ENCODE data around the gene MAN2B2. TPM values are rescaled to one million over a fixed set of nuclear protein-coding genes. Genes with fewer than 3 reads are reported as not detected.

Gene MAN2B2
- total RNA-seq (2014; rRNA removed; shearing (Covaris generic); ENCODE audit: low replicate concordance) = 2.8 and 5.0 TPM in 2 replicates

DNA sequence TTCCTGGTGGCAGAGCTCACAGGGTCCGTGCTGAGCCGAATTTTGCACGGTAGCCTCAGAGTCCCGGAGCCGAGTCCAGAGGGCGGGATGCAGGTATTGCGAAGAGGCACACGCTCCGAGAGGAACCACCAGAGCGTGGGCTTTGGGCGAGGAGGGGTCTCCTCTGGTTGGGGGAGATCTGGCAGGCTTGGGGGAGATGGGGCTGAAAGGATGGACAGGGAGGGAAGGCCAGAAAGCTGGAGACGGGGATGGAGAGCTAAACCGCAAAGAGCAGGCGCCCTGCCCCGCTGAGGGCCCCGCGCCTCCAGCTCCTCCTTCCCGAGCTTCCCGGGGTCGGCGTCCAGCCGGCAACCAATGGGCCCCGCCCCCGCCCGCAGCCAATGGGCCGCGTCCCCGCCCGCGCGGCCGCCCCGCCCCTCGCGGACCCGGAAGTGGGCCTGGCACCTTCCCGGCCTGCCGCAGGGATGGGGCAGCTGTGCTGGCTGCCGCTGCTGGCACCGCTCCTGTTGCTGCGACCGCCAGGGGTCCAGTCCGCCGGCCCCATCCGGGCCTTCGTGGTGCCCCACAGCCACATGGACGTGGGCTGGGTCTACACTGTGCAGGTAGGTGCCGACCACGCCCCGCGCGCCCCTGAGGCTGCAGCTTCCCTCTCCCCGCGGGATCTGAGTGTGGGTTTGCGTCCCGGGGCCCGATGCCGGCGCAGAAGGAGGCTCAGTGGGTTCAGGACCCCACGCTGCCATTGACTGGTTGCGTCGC lies at the start of gene MAN2B2:
Gene MAN2B2, plus strand, starts transcription at position 443 of the 756 bp plus-strand sequence. Its CDS starts 22 bp downstream, at position 465.
- Histone ChIP-seq H3K36me3 (no peaks in the 10 kb centered on the region), H3K27me3 (no peaks in the 10 kb centered on the region), H3K4me3 (peak within 1 kb of the TSS; percentile 67), H3K9me3 (no peaks in the 10 kb centered on the region)
- DNase-seq = peak; percentile 82

DNA sequence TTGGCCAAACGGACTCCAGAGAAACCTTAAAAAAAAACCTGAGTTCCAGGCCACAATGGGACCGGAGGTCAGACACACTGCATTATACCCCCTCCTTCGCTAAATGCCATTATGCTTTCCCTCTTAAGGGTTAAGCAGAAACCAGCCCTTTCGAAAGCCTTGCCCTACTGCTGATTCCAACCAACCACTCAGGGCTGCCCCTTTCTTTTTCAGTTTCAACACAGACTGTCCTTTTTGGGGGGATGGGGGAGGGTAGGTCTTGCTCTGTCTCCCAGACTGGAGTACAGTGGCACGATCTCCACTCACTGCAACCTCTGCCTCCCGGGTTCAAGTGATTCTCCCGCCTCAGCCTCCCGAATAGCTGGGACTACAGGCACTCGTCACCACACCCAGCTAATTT lies 49.5 kb upstream of the MAN2B2 start:
- Histone ChIP-seq H3K4me3 (no peak overlapping the region), H3K27me3 (no peaks in the 10 kb centered on the region), H3K36me3 (no peaks in the 10 kb centered on the region), H3K9me3 (no peaks in the 10 kb centered on the region)
- DNase-seq = no peak

DNA sequence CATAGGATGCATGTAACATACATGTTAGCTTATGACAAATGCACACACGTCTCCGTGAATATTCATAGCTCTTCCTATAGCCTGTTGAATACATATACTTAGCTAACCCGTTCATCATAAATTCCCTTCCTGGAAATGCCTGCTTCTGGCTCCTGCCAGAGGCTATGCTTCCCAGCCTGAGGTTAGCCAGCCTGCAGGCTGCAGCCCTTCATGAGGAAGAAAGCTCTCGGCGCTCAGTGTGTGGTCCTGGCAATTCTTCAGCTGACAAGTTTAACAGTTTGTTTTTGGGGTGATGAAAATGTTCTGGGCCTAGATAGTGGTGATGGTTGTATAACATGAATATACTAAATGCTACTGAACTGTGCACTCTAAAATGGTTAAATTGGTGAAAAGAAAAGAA lies 48.8 kb upstream of the MAN2B2 start:
- no peak overlapping the region for H3K4me3 ChIP-seq

DNA sequence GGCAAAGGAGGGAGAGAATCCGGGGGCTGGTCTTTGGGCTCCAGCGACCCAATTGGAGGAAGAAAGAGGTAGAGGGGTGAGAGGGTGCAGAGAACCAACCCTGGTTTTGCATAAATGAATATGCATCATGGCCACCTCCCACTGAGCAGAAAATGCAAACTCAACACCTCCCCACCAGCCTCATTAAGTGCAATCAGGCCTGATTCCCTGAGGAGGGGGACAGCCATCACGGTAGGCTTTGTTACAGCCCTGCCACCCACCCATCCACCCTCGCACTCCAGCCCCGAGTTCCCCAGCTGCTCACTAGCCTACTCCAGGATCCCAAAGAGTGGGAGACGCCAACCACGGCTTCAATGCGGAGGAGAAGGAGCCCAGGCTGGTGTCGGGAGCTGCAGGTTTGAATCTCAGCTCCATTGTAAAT lies 48.3 kb upstream of the MAN2B2 start:
- no peak overlapping the region for H3K4me3 ChIP-seq
- H3K27me3 ChIP-seq = no peaks in the 10 kb centered on the region
- DNase-seq = no peak
- no peaks in the 10 kb centered on the region for H3K9me3 ChIP-seq
- H3K36me3 ChIP-seq = no peaks in the 10 kb centered on the region

More for the DNA sequence above, 48.8 kb upstream of the MAN2B2 start:
- H3K27me3 ChIP-seq = no peaks in the 10 kb centered on the region
- no peaks in the 10 kb centered on the region for H3K36me3 ChIP-seq
- no peaks in the 10 kb centered on the region for H3K9me3 ChIP-seq
- no peak for DNase-seq

DNA sequence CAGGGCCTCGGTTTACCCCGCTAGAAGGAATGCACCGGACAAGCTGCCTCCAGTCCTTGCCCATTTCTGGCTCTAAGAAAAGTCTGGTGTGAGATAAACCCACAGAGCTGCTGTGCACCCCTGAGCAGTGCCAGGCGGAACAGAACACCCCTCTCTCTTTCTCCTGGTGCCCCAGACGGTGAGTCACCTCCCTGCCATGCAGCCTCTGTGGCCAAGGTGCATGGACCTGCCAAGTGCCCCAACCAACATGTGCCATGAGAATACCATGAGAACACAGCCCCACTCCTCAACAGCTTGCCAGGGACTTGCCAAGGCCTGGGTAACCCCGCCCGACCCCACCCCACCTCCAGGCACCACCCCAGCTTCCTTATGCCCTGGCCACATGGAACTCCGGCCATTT lies 47.7 kb upstream of the MAN2B2 start:
- H3K4me3 ChIP-seq = no peak overlapping the region
- H3K9me3 ChIP-seq = no peaks in the 10 kb centered on the region
- no peaks in the 10 kb centered on the region for H3K36me3 ChIP-seq
- H3K27me3 ChIP-seq = no peaks in the 10 kb centered on the region
- peak; percentile 39 for DNase-seq

DNA sequence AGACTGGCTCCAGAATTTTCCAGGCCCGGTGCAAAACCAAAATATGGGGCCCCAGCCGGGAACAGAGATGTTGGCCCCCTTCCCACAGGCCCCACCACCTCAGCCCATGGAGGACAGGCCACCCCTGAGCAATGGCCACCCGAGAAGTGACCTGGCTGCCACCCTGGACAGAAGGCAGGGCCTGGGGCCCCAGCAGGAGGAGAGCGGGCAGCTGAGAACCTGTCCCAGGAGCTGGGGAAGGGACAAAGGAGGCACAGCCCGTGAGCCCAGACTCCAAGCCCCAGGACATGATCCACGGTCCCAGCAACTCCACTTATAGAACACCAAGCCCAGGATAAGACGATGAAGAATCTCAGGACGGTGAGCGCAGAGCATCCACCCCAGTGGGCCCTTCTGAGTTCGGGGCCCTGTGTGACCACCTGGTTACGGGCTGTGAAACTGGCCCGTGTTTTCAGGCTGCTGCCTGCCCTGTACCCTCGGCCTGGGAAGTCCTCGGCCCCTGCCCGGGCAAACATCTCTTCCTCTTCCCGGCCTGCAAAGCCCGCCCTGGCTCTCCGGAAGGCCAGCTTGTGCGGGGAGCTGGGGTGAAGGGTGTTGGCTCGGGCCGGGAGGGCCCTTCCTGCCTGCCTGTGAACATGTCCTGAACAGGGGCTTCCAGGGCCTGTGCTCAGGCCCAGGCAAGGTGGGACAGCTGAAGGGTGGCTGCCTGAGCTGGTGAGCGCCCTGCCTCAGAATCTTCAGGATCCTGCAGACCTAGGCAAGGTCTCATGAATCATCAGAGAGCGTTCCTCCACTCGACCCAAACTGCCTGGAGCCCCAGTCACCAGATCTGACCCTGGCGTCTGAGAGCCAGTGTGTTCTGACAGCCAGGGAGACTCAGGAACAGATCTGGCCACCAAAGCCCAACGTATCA lies 47.0 kb upstream of the MAN2B2 start:
- no peaks in the 10 kb centered on the region for H3K9me3 ChIP-seq
- no peak for DNase-seq
- no peak overlapping the region for H3K4me3 ChIP-seq
- no peaks in the 10 kb centered on the region for H3K27me3 ChIP-seq
- H3K36me3 ChIP-seq = no peaks in the 10 kb centered on the region

DNA sequence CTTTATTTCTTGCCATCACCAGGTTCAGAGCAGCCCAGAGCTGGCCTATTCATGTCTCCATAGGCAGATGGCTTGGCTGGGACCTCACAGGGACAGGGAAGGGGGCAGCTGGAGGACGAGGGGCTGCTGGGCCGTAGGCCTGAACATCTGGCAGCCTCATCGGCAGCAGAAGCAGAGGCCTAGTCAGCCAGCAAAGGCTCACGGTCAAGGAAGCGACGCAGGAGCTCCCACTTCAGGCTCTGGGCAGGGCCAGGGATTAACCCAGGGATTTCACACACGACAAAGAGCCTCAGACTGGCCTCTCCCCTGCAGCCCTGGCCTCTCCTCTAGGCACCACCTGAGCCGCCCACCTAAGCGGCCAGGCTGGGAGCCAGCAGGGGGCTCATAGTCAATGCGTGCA lies 46.0 kb upstream of the MAN2B2 start:
- Histone ChIP-seq H3K9me3 (no peaks in the 10 kb centered on the region), H3K27me3 (no peaks in the 10 kb centered on the region), H3K36me3 (no peaks in the 10 kb centered on the region), H3K4me3 (no peak overlapping the region)
- no peak for DNase-seq

DNA sequence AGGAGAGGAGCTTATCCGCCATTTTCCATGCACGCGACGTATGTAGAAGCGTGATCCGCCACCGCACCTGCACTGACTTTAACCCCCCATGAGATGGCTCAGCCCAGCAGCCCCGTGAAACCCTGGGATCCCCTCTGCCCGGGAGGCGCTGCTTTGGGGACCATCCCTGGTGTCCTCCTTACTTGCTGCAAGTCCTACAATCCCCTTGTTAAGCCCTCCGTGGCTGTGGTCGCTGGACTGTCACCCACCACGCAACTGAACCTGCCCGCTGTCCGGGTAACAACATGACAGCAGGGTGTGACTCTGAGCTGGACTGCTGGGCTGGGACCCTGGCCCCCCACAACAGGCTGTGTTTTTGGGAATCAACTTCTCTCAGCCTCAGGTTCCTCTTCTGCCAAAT lies 44.7 kb upstream of the MAN2B2 start:
- Histone ChIP-seq H3K4me3 (no peak overlapping the region), H3K27me3 (no peaks in the 10 kb centered on the region), H3K9me3 (no peaks in the 10 kb centered on the region), H3K36me3 (no peaks in the 10 kb centered on the region)
- no peak for DNase-seq

DNA sequence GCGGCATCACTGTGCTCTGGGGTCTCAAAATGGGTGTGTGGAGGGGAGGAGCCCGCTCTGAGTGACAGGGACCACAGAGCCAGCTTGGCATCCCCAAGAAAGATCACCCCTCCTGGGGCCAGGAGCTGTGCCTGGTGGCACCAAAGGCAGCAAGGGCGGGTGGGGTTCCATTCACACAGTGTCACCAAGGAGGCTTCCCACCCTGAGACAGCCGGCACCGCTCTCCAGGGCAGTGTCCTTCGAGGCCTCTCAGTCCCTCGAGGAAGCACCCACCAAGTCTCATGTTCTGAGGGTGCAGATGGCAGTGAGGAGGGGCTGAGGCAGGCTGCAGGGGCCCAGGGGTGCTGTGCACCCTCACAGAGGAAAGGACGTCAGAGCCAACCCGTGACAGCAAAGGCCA lies 44.0 kb upstream of the MAN2B2 start:
- no peak for DNase-seq
- Histone ChIP-seq H3K9me3 (no peaks in the 10 kb centered on the region), H3K36me3 (no peaks in the 10 kb centered on the region), H3K4me3 (no peak overlapping the region), H3K27me3 (no peaks in the 10 kb centered on the region)

DNA sequence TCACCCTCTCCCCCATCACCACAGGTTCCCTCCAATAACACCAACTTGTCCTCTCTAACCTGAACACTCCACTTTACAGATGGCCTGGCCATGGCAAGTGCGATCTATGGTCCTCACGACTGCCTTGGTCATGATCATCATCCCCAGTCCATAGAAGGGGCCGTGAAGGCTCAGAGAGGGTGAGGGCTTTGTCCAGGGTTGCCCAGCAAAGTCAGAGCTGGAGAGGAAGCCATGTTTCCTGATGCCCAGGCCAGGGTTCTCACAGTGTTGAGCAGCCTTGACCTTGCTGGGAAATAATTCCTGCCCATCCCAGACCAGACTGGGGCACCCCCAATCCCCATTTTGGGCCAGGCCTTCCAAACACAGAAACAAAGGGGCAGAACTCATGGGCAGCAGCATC lies 42.9 kb upstream of the MAN2B2 start:
- no peak overlapping the region for H3K4me3 ChIP-seq
- H3K9me3 ChIP-seq = no peaks in the 10 kb centered on the region
- no peaks in the 10 kb centered on the region for H3K27me3 ChIP-seq
- DNase-seq = no peak
- no peaks in the 10 kb centered on the region for H3K36me3 ChIP-seq

DNA sequence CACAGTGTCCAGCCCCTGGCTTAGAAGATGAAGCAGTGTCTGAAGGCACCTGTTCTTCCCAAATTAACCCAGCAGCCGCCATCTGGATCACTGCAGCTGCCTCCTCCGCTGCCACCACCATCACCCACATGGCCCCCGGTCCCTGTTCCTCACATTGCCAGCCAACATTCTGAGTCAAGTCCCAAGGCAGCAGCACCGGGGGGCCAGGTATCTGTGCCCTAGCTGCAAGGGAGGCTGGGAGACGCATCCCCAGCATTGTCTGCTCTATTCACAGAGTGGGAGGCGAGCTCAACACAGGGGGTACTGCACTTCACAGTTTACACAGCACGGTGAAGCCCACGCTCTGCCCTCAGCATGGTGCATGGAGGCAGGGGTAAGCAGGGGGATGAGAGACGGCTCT lies 42.3 kb upstream of the MAN2B2 start:
- no peak overlapping the region for H3K4me3 ChIP-seq
- no peaks in the 10 kb centered on the region for H3K36me3 ChIP-seq
- no peaks in the 10 kb centered on the region for H3K9me3 ChIP-seq
- H3K27me3 ChIP-seq = no peaks in the 10 kb centered on the region
- no peak for DNase-seq

DNA sequence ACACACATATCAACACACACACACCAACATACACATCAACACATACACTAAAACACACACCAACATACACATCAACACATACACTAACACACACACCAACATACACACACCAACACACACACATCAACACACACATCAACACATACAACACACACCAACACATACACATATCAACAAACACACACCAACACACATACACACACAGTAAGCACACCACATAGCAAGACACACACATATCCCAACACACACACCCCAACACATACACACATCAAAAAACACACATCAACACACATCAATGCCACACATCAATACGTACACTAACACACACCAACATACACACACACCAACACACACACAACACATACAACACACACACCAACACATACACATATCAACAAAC lies 40.9 kb upstream of the MAN2B2 start:
- Histone ChIP-seq H3K4me3 (no peak overlapping the region), H3K36me3 (no peaks in the 10 kb centered on the region), H3K9me3 (no peaks in the 10 kb centered on the region), H3K27me3 (0 out of 2 replicates have a peak, but pooled peaks cover 4% of the 10 kb centered on the region)
- no peak for DNase-seq

DNA sequence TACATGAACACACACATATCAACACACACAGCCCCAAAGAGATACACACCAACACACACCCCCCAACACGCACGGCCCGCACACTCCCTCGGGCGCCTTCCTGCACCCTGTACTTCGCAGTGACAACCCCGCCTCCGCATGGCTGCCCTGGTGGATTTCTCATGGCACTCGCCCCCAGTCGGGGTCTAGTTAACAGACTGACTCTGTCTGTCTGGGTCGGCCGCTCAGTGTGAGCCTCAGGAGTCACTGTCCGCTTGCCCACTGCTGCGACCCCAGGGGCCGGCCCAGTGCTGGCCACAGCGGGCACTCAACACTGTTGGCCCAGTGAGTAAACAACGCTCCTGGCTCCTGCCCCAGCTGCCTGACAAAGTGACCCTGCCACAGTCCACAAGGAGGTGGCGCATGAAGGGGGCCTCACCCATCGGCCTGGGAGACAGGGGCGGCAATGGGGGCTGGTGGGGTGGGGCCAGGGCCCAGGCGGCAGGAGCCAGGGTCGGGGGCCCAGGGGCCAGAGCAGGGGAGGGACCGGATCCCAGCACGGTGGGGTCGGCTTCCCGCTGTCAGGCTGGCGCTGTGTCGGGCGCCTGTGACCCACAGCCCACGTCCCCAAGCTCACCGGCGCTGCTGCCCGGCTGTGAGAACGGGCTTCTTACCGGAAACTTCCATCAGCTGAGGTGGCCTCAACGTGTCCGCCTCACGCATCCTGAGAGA lies 40.2 kb upstream of the MAN2B2 start:
- no peak overlapping the region for H3K4me3 ChIP-seq
- no peaks in the 10 kb centered on the region for H3K9me3 ChIP-seq
- no peak for DNase-seq
- H3K27me3 ChIP-seq = 0 out of 2 replicates have a peak, but pooled peaks cover 4% of the 10 kb centered on the region
- no peaks in the 10 kb centered on the region for H3K36me3 ChIP-seq

DNA sequence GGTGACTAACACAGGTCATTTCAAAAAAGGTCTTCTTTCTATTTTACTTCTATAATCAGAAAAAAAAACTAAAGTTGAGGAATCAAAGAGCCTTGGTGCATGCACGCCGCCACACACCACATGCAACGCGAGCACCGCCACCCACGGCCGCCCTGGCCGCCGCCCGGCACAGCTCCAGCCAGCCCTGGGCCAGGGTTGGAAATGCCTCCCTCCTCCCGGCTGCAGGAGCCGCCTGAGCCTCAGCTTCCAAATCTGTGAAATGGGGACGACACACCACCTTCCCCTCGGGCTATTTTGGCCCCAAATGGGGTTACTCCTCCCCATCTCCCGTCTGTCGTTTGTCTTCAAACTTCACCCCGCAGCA lies 39.7 kb upstream of the MAN2B2 start:
- H3K27me3 ChIP-seq = 0 out of 2 replicates have a peak, but pooled peaks cover 4% of the 10 kb centered on the region
- no peaks in the 10 kb centered on the region for H3K36me3 ChIP-seq
- H3K4me3 ChIP-seq = no peak overlapping the region
- no peak for DNase-seq
- H3K9me3 ChIP-seq = no peaks in the 10 kb centered on the region

DNA sequence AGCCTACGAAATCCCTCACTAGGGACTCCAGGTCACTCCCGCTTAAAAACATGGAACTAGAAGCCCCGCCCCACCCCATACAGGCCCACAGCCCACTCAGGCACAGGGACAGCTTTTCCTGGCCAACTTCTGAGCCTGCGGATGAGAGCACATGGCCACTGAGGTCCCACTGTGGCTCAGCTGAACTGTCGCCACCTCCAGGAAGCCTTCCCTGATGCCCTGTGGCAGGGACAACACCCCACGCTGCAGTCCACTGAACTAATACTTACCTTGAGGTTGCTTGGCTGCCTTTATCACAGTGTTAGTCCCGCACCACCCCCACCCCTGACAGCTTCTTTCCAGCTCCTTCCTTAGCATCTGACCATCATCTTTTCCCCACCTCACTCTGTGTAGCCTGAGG lies 39.3 kb upstream of the MAN2B2 start:
- no peak for DNase-seq
- Histone ChIP-seq H3K36me3 (no peaks in the 10 kb centered on the region), H3K27me3 (0 out of 2 replicates have a peak, but pooled peaks cover 4% of the 10 kb centered on the region), H3K9me3 (no peaks in the 10 kb centered on the region), H3K4me3 (no peak overlapping the region)

DNA sequence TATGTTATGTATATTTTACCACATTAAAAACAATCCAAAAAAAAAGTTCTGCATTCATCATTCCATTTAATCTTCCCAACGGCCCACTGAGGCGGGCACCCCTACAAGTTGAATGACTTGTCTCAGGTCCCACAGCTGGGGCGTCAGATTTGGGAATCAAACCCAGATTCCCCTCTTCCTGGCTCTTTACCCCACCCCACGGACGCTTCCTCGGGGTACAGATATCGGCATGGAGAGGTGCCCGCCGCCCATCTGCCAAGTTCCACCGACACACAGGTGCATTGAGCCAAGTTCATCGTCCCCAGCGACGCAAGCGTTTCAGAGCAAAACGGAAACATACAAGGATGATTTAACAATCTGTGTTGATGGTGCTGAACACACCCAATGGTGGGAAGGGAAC lies 36.9 kb upstream of the MAN2B2 start:
- H3K4me3 ChIP-seq = no peak overlapping the region
- H3K36me3 ChIP-seq = no peaks in the 10 kb centered on the region
- no peak for DNase-seq
- H3K27me3 ChIP-seq = 0 out of 2 replicates have a peak, but pooled peaks cover 4% of the 10 kb centered on the region
- H3K9me3 ChIP-seq = no peaks in the 10 kb centered on the region

DNA sequence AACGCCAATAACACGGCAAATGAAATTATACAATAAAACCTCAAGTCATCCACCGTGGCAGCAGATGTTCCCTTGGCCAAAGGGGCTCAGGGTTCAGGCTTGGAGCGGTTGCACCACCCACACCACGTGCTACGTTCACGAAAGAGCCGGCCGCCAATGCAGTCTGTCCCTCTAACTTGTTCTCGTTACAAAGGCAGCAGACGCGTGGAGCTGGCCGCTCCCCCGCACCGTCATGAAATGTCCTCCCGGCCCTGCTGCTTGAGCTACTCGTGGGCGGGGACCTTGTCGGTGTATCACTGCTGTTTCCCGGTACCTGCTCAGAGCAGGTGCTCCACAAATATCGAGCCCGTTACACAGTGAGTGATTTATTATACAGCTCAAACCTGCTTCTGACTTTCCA lies 36.4 kb upstream of the MAN2B2 start:
- no peak overlapping the region for H3K4me3 ChIP-seq
- DNase-seq = no peak
- no peaks in the 10 kb centered on the region for H3K9me3 ChIP-seq
- H3K36me3 ChIP-seq = no peaks in the 10 kb centered on the region
- 0 out of 2 replicates have a peak, but pooled peaks cover 4% of the 10 kb centered on the region for H3K27me3 ChIP-seq

Data from MG63 (cell line).